Kidney epithelial cell (primary cell): ENCODE results near the gene FHIP2A. TPM values are rescaled to one million over a fixed set of nuclear protein-coding genes. Genes with fewer than 3 reads are reported as not detected.

ENCODE experiments used
- DNase-seq: peaks from one replicate; pipeline ENCODE4 v3.0.0-alpha.2; 2010; ENCODE audit warnings: low read depth
- H3K27me3 ChIP-seq: 2 replicates; pipeline ENCODE4 v1.6.0; 2011; ENCODE audit warnings: low read length; ENCODE audit not compliant: control insufficient read depth, insufficient read depth
- H3K36me3 ChIP-seq: 2 replicates; pipeline ENCODE4 v1.5.1; 2011; ENCODE audit warnings: low read length; ENCODE audit not compliant: control insufficient read depth, insufficient read depth
- H3K4me3 ChIP-seq: 2 replicates; pipeline ENCODE4 v1.5.1; 2011; ENCODE audit warnings: low read depth, mild to moderate bottlenecking, control low read depth, low read length
- total RNA-seq: library from RNA; depleted of rRNA; stranded (reverse); fragments of >200 nt; gene quantifications from 2 replicates; pipeline ENCODE4 v1.2.3, GENCODE V29; 2015
- TF ChIP-seq, protein P1 (sequence below): IDR thresholded peaks from 2 replicates; pipeline ENCODE4 v1.5.1; 2011; ENCODE audit warnings: mild to moderate bottlenecking, moderate library complexity, low read length, control low read depth, inconsistent platforms; ENCODE audit not compliant: insufficient read depth, poor library complexity, severe bottlenecking

The FHIP2A gene
- total RNA-seq, 1 donor from 2014 or later: 16.3 TPM

DNA sequence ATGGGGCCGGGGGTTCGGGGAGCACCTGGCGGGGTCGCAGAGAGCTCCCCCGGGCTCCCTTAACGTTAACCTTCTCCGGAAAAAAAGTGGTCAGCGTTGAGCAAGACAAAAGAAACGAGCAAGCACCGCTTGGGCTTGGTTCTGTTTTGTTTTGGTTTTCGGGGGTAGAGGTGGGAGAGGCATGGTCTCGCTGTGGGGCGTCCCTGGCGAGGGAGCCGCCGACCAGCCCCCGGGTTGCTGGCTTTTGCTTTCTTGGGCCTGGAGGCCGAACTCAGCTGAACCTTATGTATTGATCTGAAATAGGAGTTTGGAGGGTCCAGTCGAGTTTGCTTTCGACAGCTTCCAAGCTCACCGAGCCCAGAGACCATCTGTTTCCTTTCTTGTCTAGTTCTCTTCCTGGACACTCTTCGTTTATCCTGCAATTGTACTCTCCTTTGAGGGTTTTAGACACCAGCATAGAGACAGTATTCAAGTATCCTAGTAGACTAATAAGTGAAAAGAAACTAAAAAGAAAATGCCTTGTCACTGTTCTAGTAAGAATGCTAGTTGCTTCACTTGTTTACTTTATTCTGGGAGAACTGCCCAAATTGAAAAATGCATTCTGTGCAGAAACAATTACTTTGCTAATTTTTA is 980 bp downstream of the FHIP2A start:
- no peak for DNase-seq
- TF ChIP-seq, protein P1, sequence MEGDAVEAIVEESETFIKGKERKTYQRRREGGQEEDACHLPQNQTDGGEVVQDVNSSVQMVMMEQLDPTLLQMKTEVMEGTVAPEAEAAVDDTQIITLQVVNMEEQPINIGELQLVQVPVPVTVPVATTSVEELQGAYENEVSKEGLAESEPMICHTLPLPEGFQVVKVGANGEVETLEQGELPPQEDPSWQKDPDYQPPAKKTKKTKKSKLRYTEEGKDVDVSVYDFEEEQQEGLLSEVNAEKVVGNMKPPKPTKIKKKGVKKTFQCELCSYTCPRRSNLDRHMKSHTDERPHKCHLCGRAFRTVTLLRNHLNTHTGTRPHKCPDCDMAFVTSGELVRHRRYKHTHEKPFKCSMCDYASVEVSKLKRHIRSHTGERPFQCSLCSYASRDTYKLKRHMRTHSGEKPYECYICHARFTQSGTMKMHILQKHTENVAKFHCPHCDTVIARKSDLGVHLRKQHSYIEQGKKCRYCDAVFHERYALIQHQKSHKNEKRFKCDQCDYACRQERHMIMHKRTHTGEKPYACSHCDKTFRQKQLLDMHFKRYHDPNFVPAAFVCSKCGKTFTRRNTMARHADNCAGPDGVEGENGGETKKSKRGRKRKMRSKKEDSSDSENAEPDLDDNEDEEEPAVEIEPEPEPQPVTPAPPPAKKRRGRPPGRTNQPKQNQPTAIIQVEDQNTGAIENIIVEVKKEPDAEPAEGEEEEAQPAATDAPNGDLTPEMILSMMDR: no peak

DNA sequence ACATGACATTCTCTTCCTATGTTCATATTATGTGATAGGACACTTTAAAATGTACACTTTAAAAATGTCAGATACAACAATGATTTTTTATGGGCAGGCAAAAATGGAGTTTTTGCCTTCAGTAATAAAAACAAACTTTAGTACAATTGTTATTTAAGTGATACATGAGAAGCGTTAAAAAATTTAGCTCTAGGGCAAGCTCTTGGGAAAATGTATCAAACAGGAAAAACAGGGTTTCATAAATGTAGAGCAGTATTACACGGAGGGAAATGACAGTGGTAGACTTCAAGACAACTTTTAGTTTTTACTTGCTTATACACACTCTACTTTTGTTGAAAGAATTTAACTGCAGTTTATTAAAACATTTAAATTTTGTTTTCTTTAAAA is 1.5 kb downstream of the FHIP2A start:
- DNase-seq: no peak
- TF ChIP-seq, protein P1: no peak
- peak overlapping the region; percentile 89 for H3K4me3 ChIP-seq

More for the DNA sequence above, 980 bp downstream of the FHIP2A start:
- Histone ChIP-seq H3K4me3 (peak overlapping the region; percentile 89), H3K36me3 (no peaks in the 10 kb centered on the region), H3K27me3 (no peaks in the 10 kb centered on the region)

DNA sequence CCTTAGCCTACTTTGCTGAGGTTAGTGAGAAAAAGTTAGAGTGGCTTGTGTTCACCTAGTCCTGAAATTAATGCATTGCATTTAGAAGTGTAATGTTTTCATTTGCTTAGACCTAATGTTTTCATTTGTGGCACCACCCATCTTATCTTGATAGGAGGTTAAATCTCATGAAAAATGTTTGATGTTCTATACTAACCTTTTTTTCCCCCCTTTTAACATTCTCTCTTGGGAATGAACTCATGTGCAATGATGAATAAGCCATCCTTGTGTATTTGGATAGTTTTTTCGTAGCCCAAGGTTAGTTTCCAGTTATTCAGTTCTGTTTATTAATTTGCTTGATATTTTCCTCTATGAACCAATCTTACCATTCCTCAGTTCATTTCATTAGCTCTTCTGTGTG is 2.8 kb downstream of the FHIP2A start:
- TF ChIP-seq, protein P1: no peak
- H3K36me3 ChIP-seq: no peaks in the 10 kb centered on the region
- DNase-seq: no peak
- no peak overlapping the region for H3K4me3 ChIP-seq
- no peaks in the 10 kb centered on the region for H3K27me3 ChIP-seq

More for the DNA sequence above, 1.5 kb downstream of the FHIP2A start:
- no peaks in the 10 kb centered on the region for H3K36me3 ChIP-seq
- H3K27me3 ChIP-seq: no peaks in the 10 kb centered on the region

DNA sequence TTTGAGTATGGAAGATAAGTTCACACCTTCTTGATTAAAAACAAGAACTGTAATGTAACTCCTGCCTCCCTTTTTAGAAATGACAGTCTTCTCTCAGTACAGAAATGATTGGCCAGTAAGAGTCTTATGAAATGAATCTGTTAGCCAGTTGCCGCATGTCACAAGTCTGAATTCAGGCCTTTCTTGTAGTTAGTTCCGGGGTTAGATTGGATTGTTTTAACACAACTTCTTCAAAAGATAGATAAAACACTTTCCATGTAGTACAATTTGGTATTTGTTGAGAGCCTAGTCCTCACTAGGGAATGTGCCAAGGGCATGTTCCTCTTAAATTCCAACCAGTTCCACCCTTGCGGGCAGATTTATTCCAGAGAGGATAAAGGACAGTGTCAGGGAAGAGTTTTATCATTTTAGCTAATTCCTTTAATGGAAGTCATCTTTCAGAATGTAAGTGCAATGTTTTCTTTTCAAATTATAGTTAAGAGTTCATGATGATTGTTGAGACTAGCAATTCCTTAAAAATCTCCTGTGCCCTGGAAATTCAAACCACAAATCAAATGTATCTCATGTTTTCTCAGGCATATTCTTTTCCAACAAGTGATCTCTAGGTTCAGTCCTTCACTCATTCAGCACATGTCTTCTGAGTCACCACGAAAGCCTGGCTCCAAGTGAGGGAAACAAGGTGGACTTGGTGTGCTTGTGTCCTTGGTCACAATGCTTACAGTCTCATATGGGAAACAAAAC is 4.1 kb downstream of the FHIP2A start:
- Histone ChIP-seq H3K36me3 (no peaks in the 10 kb centered on the region), H3K4me3 (no peak overlapping the region), H3K27me3 (no peaks in the 10 kb centered on the region)
- TF ChIP-seq, protein P1: no peak
- no peak for DNase-seq

DNA sequence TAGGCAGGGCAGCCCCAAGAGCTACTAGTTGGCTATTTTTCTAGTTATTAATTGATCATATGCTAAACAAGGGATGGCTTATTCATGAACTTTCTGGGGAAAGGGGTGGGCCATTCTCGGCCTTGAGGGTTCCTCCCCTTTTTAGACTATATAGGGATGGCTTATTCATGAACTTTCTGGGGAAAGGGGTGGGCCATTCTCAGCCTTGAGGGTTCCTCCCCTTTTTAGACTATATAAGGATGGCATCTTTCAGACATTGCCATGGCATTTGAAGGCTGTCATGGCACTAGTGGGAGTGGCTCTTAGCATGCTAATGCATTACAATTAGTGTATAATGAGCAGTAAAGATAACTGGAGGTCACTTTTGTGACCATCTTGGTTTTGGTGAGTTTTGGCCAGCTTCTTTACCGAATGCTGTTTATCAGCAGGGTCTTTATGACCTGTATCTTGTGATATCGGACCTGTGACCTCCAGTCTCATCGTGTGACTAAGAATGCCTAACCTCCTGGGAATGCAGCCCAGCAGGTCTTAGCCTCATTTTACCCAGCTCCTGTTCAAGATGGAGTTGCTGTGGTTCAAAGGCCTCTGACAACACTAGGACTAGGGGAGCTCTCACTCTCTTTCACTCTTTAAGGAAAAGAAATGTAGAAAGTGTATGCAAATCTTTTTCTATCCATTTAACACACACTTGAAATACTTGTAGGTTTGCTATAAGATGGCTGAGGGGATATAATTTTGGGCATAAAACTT is 7.8 kb downstream of the FHIP2A start:
- H3K27me3 ChIP-seq: no peaks in the 10 kb centered on the region
- DNase-seq: no peak
- TF ChIP-seq, protein P1: no peak
- no peaks in the 10 kb centered on the region for H3K36me3 ChIP-seq
- no peak overlapping the region for H3K4me3 ChIP-seq
